NCI-H187 (cell line): ENCODE data around the gene PPP1R1B.

ENCODE experiments used
- DNase-seq, 2 experiments: peaks; one replicate each; lab custom pipeline; 2025; lab: John Stamatoyannopoulos, UW

The PPP1R1B gene

GRCh38 chr17:39600288-39600996 lies 26.3 kb upstream of the PPP1R1B start:
- no peak for DNase-seq

- DNase-seq = no peak
These were observed 25.7 kb upstream of the PPP1R1B start for GRCh38 chr17:39600997-39601597.

GRCh38 chr17:39601758-39602532 lies 24.8 kb upstream of the PPP1R1B start:
- DNase-seq = no peak

- DNase-seq = no peak
These were observed 24.0 kb upstream of the PPP1R1B start for GRCh38 chr17:39602533-39603303.

- no peak for DNase-seq
These were observed 23.3 kb upstream of the PPP1R1B start for GRCh38 chr17:39603304-39604016.

- DNase-seq = no peak
These were observed 21.8 kb upstream of the PPP1R1B start for GRCh38 chr17:39604911-39605491.

- DNase-seq = no peak
These were observed 21.0 kb upstream of the PPP1R1B start for GRCh38 chr17:39605492-39606433.

- no peak for DNase-seq
These were observed 20.2 kb upstream of the PPP1R1B start for GRCh38 chr17:39606434-39607056.

GRCh38 chr17:39607057-39607850 lies 19.5 kb upstream of the PPP1R1B start:
- no peak for DNase-seq

GRCh38 chr17:39607851-39608130 lies 19.0 kb upstream of the PPP1R1B start, which contains the start of gene NEUROD2:
NEUROD2 (minus strand) TSS chr17:39607920; CDS start chr17:39606599, 1,321 bp downstream.
- DNase-seq = no peak

- no peak for DNase-seq
These were observed 18.4 kb upstream of the PPP1R1B start for GRCh38 chr17:39608142-39608981.

- DNase-seq = no peak
These were observed 17.2 kb upstream of the PPP1R1B start for GRCh38 chr17:39609416-39610025.

- no peak for DNase-seq
These were observed 15.2 kb upstream of the PPP1R1B start for GRCh38 chr17:39611401-39612112.

- no peak for DNase-seq
These were observed 14.4 kb upstream of the PPP1R1B start for GRCh38 chr17:39612291-39612894.

- DNase-seq = no peak
These were observed 13.8 kb upstream of the PPP1R1B start for GRCh38 chr17:39612935-39613464.

GRCh38 chr17:39614545-39615157 lies 12.1 kb upstream of the PPP1R1B start:
- DNase-seq = no peak
